ENCODE measurements around the gene NTSR1.

- peak; percentile 52 for TF ChIP-seq CTCF (conservative IDR thresholded peaks at IDR 0.05; ENCODE audit: low read depth, low read length)
- no peak for TF ChIP-seq EZH2 (IDR thresholded peaks at IDR 0.05; ENCODE audit: borderline replicate concordance, low read depth, low read length, poor library complexity, severe bottlenecking)
Observed at GRCh38 chr20:62782149-62782892, 73.7 kb downstream of the NTSR1 start.
